ENCODE measurements around the gene CPSF4L.

Gene CPSF4L

DNA sequence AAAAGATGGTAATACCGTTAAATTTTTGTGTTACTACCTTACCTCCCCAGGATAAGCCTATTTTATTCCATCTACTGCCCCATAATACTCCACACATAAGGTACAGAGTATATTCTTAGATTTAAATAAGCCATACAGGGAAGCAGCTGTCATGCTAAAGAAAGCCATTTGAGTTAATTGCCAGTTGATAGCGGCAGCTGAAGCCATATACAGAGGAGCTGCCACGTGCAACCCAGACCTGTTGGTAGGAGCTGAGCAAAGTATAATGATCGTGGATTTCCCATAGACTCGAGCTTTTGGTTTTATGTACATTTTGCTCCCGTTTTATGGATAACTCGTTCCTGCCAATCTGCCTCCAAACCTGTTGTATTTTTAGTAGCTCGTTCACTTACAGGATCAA lies 12.0 kb downstream of the CPSF4L start:
- ChIA-PET CTCF (interaction anchor here (0.6 to 13.4 kb wide), 10 partner anchors 8 to 736 kb away, joined by 3 to 315 read pairs (median 4); no protein-coding TSS in a partner anchor), POLR2A (interaction anchor here (1.5 kb wide), 1 partner anchor 17 kb away, joined by 4 read pairs; a partner anchor contains a TSS)
- no peak overlapping the region for H3K4me3 ChIP-seq (ENCODE audit: low read depth, low read length)
- H3K27ac ChIP-seq (ENCODE audit: extremely low read depth, low read depth, low read length): no peak overlapping the region
- H3K36me3 ChIP-seq (ENCODE audit: control insufficient read depth in 2 of 2, insufficient read depth in 1 of 2, low read length in 2 of 2): peaks cover 12 to 43% of the 10 kb centered on the region in 2 experiments
- H3K9me3 ChIP-seq (ENCODE audit: control insufficient read depth, insufficient read depth, low read depth, low read length): no peaks in the 10 kb centered on the region
- no peaks in the 10 kb centered on the region for H3K4me1 ChIP-seq (ENCODE audit: control insufficient read depth, insufficient read depth, low read length)
- no peak for TF ChIP-seq ZNF747 (tag by site-specific recombination; IDR thresholded peaks at IDR 0.05)
- TF ChIP-seq ZNF335 (tag by site-specific recombination; conservative IDR thresholded peaks at IDR 0.05): no peak
- no peak for TF ChIP-seq ZNF223 (tag by site-specific recombination; IDR thresholded peaks at IDR 0.05)
- TF ChIP-seq ZNF426 (tag by site-specific recombination; IDR thresholded peaks at IDR 0.05): no peak
- TF ChIP-seq, protein P1, sequence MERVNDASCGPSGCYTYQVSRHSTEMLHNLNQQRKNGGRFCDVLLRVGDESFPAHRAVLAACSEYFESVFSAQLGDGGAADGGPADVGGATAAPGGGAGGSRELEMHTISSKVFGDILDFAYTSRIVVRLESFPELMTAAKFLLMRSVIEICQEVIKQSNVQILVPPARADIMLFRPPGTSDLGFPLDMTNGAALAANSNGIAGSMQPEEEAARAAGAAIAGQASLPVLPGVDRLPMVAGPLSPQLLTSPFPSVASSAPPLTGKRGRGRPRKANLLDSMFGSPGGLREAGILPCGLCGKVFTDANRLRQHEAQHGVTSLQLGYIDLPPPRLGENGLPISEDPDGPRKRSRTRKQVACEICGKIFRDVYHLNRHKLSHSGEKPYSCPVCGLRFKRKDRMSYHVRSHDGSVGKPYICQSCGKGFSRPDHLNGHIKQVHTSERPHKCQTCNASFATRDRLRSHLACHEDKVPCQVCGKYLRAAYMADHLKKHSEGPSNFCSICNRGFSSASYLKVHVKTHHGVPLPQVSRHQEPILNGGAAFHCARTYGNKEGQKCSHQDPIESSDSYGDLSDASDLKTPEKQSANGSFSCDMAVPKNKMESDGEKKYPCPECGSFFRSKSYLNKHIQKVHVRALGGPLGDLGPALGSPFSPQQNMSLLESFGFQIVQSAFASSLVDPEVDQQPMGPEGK (tag by site-specific recombination; IDR thresholded peaks at IDR 0.05): no peak

DNA sequence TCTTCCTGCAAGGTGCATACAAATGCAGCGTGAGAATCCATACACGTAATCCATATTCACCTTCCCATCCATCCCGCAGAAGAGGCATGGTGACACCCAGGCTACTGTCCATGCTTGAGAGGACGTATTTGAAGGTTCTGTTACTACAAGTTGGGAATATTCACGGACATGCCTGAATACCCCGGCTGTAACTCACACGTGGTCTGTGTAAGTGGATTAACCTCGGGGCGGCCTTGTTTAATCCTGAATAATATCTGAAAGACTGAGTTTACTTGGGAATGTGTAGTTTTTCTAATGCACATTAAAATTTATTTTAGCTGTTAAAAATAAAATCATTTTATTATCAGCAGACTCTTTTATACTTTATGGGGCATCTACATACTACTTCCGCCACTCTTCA lies 13.1 kb downstream of the CPSF4L start:
- peaks cover 21 to 50% of the 10 kb centered on the region in 2 experiments for H3K36me3 ChIP-seq (ENCODE audit: control insufficient read depth in 2 of 2, insufficient read depth in 1 of 2, low read length in 2 of 2)
- CTCF ChIA-PET: interaction anchor here (0.6 to 13.4 kb wide), 7 partner anchors 16 to 689 kb away, joined by 3 to 315 read pairs (median 4); a partner anchor contains a TSS
- TF ChIP-seq ZNF76 (tag by site-specific recombination; IDR thresholded peaks at IDR 0.05; ENCODE audit: borderline replicate concordance, low read depth): no peak
- no peak for TF ChIP-seq SETDB1 (IDR thresholded peaks at IDR 0.05; ENCODE audit: insufficient read length, low read length)
- TF ChIP-seq BCL11B (tag by site-specific recombination; IDR thresholded peaks at IDR 0.05; ENCODE audit: low read depth): no peak
- no peak for TF ChIP-seq ZNF658 (tag by site-specific recombination; IDR thresholded peaks at IDR 0.05)
- TF ChIP-seq ZNF248 (tag by site-specific recombination; IDR thresholded peaks at IDR 0.05): no peak
- TF ChIP-seq, protein P2, sequence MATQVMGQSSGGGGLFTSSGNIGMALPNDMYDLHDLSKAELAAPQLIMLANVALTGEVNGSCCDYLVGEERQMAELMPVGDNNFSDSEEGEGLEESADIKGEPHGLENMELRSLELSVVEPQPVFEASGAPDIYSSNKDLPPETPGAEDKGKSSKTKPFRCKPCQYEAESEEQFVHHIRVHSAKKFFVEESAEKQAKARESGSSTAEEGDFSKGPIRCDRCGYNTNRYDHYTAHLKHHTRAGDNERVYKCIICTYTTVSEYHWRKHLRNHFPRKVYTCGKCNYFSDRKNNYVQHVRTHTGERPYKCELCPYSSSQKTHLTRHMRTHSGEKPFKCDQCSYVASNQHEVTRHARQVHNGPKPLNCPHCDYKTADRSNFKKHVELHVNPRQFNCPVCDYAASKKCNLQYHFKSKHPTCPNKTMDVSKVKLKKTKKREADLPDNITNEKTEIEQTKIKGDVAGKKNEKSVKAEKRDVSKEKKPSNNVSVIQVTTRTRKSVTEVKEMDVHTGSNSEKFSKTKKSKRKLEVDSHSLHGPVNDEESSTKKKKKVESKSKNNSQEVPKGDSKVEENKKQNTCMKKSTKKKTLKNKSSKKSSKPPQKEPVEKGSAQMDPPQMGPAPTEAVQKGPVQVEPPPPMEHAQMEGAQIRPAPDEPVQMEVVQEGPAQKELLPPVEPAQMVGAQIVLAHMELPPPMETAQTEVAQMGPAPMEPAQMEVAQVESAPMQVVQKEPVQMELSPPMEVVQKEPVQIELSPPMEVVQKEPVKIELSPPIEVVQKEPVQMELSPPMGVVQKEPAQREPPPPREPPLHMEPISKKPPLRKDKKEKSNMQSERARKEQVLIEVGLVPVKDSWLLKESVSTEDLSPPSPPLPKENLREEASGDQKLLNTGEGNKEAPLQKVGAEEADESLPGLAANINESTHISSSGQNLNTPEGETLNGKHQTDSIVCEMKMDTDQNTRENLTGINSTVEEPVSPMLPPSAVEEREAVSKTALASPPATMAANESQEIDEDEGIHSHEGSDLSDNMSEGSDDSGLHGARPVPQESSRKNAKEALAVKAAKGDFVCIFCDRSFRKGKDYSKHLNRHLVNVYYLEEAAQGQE (tag by site-specific recombination; IDR thresholded peaks at IDR 0.05): no peak
- no peak for TF ChIP-seq MYNN (tag by site-specific recombination; IDR thresholded peaks at IDR 0.05; ENCODE audit: borderline replicate concordance)
- TF ChIP-seq, protein P3, sequence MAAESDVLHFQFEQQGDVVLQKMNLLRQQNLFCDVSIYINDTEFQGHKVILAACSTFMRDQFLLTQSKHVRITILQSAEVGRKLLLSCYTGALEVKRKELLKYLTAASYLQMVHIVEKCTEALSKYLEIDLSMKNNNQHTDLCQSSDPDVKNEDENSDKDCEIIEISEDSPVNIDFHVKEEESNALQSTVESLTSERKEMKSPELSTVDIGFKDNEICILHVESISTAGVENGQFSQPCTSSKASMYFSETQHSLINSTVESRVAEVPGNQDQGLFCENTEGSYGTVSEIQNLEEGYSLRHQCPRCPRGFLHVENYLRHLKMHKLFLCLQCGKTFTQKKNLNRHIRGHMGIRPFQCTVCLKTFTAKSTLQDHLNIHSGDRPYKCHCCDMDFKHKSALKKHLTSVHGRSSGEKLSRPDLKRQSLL (tag by site-specific recombination; IDR thresholded peaks at IDR 0.05): no peak
- TF ChIP-seq, protein P4, sequence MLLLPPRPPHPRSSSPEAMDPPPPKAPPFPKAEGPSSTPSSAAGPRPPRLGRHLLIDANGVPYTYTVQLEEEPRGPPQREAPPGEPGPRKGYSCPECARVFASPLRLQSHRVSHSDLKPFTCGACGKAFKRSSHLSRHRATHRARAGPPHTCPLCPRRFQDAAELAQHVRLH (tag by site-specific recombination; IDR thresholded peaks at IDR 0.05): no peak
- TF ChIP-seq ZNF660 (tag by site-specific recombination; IDR thresholded peaks at IDR 0.05): no peak
- TF ChIP-seq ZNF155 (tag by site-specific recombination; IDR thresholded peaks at IDR 0.05): no peak
- no peaks in the 10 kb centered on the region for H3K9me3 ChIP-seq (ENCODE audit: control insufficient read depth, insufficient read depth, low read depth, low read length)
- H3K4me1 ChIP-seq (ENCODE audit: control insufficient read depth, insufficient read depth, low read length): no peaks in the 10 kb centered on the region
- no peak overlapping the region for H3K4me3 ChIP-seq (ENCODE audit: low read depth, low read length)
- POLR2A ChIA-PET: no interaction called here
- H3K27ac ChIP-seq (ENCODE audit: extremely low read depth, low read depth, low read length): no peak overlapping the region
